LNCAP (cell line): ENCODE data around the gene SSR4.

Experiments
- TF ChIP-seq, protein P1 (sequence below): fragments of 450-650 bp; IDR thresholded peaks from 2 replicates; pipeline ENCODE4 v1.5.1; 2017; ENCODE audit warnings: mild to moderate bottlenecking

The SSR4 gene

DNA sequence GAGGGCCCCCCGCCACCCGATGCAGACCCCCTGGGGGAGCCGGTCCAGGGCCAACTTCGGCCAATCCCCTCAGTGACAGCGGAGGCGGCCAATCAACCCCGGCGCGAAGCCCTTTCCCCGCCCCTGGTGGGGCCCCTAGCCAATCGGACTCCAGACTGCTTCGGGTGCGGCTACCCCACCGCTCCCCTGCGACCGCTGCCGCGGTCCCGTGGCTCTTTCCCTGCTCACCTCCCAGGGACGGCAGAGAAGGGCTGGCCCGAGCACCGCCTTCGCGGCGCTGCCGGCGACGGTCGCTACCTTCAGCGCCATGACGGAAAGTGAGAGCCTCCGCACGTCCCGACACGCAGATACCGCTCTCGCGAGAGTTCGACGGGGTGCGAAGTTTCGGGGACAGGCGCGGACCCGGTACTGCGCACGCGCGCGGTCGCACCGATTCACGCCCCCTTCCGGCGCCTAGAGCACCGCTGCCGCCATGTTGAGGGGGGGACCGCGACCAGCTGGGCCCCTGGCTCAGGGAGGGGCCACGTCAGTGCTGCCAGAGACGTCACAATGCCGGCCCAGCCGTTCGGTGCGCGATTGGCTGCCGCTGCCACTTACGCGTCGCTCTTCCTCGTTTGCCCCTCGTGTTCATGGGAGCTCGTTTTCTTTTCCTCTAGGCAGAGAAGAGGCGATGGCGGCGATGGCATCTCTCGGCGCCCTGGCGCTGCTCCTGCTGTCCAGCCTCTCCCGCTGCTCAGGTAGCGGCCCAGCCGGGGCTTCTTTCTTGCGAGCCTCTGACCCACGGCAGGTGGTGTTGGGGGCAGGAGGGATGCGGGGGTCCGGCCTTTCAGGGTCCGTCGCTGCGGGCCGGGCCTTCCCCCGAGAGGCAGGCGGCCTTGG is at the start of gene SSR4, which contains the start of gene IDH3G:
Gene SSR4, plus strand, starts transcription at position 651 of the 879 bp plus-strand sequence. Its CDS starts 20 bp downstream, at position 671.
Gene IDH3G, minus strand, starts transcription at position 358 of the 879 bp plus-strand sequence. Its CDS starts 49 bp downstream, at position 309.
- TF ChIP-seq, protein P1, sequence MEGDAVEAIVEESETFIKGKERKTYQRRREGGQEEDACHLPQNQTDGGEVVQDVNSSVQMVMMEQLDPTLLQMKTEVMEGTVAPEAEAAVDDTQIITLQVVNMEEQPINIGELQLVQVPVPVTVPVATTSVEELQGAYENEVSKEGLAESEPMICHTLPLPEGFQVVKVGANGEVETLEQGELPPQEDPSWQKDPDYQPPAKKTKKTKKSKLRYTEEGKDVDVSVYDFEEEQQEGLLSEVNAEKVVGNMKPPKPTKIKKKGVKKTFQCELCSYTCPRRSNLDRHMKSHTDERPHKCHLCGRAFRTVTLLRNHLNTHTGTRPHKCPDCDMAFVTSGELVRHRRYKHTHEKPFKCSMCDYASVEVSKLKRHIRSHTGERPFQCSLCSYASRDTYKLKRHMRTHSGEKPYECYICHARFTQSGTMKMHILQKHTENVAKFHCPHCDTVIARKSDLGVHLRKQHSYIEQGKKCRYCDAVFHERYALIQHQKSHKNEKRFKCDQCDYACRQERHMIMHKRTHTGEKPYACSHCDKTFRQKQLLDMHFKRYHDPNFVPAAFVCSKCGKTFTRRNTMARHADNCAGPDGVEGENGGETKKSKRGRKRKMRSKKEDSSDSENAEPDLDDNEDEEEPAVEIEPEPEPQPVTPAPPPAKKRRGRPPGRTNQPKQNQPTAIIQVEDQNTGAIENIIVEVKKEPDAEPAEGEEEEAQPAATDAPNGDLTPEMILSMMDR, result no peak

DNA sequence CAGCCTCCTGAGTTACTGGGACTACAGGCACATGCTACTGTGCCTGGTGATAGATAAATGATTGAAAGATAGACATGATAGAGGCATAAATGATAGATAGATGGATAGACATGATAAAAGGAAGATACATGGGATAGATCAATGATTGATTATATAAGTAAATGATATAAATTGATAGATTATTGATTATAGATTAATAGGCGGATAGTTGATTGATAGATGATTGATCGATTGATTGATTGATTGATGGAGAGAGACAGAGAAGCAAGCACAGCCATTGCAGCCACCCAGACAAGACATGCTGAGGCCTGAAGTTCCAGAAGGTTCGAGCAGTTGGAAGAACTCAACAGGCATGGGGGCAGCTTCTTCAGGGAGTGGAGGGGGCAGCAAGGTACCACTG is 48.1 kb upstream of the SSR4 start:
- TF ChIP-seq, protein P1, result no peak

DNA sequence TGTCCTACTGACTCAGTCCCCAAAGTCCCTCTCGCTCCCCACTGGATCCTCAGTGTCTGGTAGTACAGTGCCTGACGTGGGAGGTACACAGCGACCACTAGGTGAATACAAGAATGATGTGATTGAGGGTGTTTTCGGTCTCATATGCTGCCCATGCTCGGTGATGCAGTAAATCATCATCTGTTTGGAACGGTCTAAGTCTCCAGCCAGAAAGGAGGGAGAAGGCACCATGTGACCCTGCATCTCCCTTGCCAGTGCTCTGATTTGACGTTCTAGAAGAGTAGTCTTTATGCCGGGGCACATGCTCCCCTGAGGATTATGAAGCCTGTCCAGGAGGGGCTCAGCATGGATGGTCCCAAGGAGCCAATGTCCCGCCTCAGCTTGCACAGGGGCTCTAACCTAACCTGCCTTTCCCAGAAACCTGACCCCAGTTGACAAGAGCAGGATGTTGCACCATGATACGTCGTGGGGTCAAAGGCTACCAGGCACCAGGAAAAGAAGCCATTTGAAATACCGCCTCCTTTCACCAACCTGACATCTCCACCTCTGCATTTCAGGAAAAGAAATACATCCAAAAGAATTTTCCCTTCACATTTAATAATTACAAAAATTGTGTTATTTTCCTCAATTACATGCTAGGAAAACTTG is 44.2 kb upstream of the SSR4 start:
- TF ChIP-seq, protein P1, result no peak

DNA sequence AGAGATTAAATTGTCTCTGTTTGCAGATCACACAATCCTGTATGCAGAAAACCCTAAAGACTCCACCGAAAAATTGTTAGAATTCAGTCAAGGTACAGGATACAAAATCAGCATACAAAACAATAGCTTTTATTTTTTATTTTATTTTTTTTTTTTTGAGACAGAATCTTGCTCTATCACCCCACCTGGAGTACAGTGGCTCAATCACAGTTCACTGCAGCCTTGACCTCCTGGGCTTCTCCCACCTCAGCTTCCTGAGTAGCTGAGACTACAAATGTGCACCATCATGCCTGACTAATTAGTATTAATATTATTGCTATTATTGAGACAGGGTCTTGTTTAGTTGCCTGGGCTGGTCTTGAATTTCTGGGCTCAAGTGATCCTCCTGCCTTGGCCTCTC is 39.3 kb upstream of the SSR4 start:
- TF ChIP-seq, protein P1, result no peak

DNA sequence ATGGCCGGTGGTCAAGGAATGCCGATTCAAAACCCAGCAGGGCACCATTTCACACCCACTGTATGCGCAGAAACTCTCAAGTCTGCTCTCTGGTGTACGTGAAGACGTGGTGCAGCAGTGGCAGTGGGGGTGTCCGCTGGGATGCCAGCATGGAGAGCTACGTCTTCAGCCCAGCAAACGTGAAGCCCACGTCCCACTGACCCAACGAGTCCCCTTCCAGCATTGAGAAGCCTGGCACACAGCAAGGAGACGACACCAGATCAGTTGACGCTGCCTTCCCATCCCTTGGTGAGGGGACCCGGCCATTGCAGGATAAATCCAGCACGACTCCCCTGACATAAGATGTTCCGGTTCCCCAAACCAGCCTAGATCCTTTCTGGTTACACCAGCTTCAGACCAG is 32.6 kb upstream of the SSR4 start:
- TF ChIP-seq, protein P1, result no peak

DNA sequence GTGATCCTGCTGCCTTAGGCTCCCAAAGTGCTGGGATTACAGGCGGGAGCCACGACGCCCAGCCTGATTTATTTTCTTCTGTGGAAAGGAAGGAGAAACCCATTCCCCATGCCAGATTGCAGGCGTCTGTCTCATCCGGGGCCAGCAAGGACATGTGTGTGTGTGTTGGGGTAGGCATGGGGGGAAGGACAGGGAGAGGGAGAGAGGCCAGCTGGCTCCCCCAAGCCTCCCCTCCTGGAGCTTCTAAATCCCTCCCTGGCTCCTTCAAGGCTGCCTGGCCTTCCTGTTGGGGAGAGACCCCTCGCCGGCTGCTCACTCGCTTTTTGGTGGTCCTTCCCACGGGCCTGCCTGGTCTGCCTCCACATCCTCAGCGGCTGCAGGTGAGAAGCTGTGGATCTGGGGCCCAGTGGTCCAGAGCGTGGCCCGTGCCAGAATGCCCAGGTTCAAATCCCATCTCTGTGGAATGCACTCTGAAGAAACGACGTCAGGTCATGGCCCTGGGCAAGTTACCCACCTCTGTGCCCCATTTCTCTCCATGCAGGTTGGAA is 31.8 kb upstream of the SSR4 start:
- TF ChIP-seq, protein P1, result no peak

DNA sequence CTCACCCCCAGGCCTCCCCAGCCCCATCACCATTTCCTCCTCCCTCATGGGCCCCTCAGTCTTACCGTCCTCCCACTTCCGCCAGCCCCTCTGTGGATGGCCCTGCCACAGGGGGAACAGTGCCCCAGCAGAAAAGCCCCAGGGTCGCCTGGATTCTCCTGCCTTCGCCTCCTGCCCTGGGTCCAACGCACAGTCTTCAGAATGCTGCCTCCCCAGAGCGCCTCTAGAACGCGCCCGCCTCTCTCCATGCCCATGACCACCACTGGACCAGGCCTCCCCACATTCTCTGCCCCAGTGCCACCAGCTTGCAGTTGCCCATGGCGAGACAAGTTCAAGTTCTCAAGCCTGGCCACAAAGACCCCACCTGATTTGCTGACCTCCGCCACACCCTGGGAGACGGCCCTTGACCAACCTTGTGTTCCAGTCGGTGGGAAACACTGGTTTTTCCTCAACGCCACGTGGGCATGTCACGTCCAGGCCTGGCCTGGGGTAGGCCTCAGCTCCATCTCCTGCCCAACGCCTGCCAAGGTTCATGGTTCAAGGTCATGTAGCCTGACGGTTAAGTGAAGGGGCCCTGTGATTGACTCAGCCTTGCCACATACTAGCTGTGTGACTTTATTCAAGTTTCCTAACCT is 31.1 kb upstream of the SSR4 start:
- TF ChIP-seq, protein P1, result no peak
